ENCODE results near the gene SLC6A4. TPM values are rescaled to one million over a fixed set of nuclear protein-coding genes. Genes with fewer than 3 reads are reported as not detected.

SLC6A4 gene
- total and polyA plus RNA-seq, 7 experiments from 2014 or later = 0.05 to 0.10 (median 0.09) TPM; not detected in 4

GRCh38 chr17:30241051-30241450 is 5.6 kb upstream of the SLC6A4 start:
- Histone ChIP-seq H3K36me3 (ENCODE audit: control insufficient read depth in 2 of 3, insufficient read depth in 3 of 3, low read length in 3 of 3) (no peaks in the 10 kb centered on the region), H3K27me3 (ENCODE audit: control insufficient read depth in 2 of 2, insufficient read depth in 2 of 2, low read length in 2 of 2) (peaks cover 0 to 3% of the 10 kb centered on the region in 2 donors), H3K4me3 (ENCODE audit: low read length) (no peak overlapping the region), H3K27ac (ENCODE audit: low read depth, low read length) (no peak overlapping the region), H3K9me3 (ENCODE audit: control insufficient read depth in 2 of 3, low read length in 3 of 3) (no peaks in the 10 kb centered on the region), H3K4me1 (ENCODE audit: control insufficient read depth in 2 of 2, insufficient read depth in 2 of 2, low read length in 2 of 2) (peaks cover 0 to 2% of the 10 kb centered on the region in 2 donors)
- H3K4me3 Mint-ChIP-seq = no peak overlapping the region
- peaks cover 2 to 21% (median 9%) of the 10 kb centered on the region in 7 donors for H3K4me1 Mint-ChIP-seq
- intact Hi-C loops (cut with micrococcal nuclease) = no loop called here
- POLR2A ChIA-PET = no interaction called here
- CTCF ChIA-PET = no interaction called here
- DNase-seq (no peak), ATAC-seq (no peak)
- H3K27ac Mint-ChIP-seq = no peak overlapping the region
- peaks cover 30 to 50% (median 39%) of the 10 kb centered on the region in 5 donors for H3K27me3 Mint-ChIP-seq
- H3K36me3 Mint-ChIP-seq = peaks cover 0 to 5% (median 3%) of the 10 kb centered on the region in 5 donors
- peaks cover 0 to 1% (median 0%) of the 10 kb centered on the region in 11 donors for H3K9me3 Mint-ChIP-seq

- H3K4me3 Mint-ChIP-seq = no peak overlapping the region
- peaks cover 4 to 25% (median 12%) of the 10 kb centered on the region in 7 donors for H3K4me1 Mint-ChIP-seq
- H3K27me3 ChIP-seq (ENCODE audit: control insufficient read depth in 2 of 2, insufficient read depth in 2 of 2, low read length in 2 of 2) = peaks cover 0 to 3% of the 10 kb centered on the region in 2 donors
- H3K4me3 ChIP-seq (ENCODE audit: low read length) = no peak overlapping the region
- no peaks in the 10 kb centered on the region for H3K36me3 ChIP-seq (ENCODE audit: control insufficient read depth in 2 of 3, insufficient read depth in 3 of 3, low read length in 3 of 3)
- H3K4me1 ChIP-seq (ENCODE audit: control insufficient read depth in 2 of 2, insufficient read depth in 2 of 2, low read length in 2 of 2) = peaks cover 0 to 6% of the 10 kb centered on the region in 2 donors
- intact Hi-C loops (cut with micrococcal nuclease) = no loop called here
- H3K27me3 Mint-ChIP-seq = peaks cover 32 to 52% (median 43%) of the 10 kb centered on the region in 5 donors
- DNase-seq (no peak), ATAC-seq (no peak)
- POLR2A ChIA-PET = no interaction called here
- peaks cover 0 to 5% (median 3%) of the 10 kb centered on the region in 5 donors for H3K36me3 Mint-ChIP-seq
- no peak overlapping the region for H3K27ac Mint-ChIP-seq
- no peaks in the 10 kb centered on the region for H3K9me3 ChIP-seq (ENCODE audit: control insufficient read depth in 2 of 3, low read length in 3 of 3)
- H3K9me3 Mint-ChIP-seq = peaks cover 0 to 1% (median 0%) of the 10 kb centered on the region in 11 donors
- CTCF ChIA-PET = no interaction called here
- H3K27ac ChIP-seq (ENCODE audit: low read depth, low read length) = no peak overlapping the region
Observed at GRCh38 chr17:30240177-30240576, 4.7 kb upstream of the SLC6A4 start.

GRCh38 chr17:30239089-30239462 is 3.6 kb upstream of the SLC6A4 start:
- ChIA-PET POLR2A (no interaction called here), CTCF (interaction anchor here (0.6 kb wide), 1 partner anchor 307 kb away, joined by 3 read pairs; no protein-coding TSS in a partner anchor)
- Mint-ChIP-seq H3K27me3 (peaks cover 43 to 62% (median 54%) of the 10 kb centered on the region in 5 donors), H3K36me3 (peaks cover 0 to 5% (median 3%) of the 10 kb centered on the region in 5 donors), H3K27ac (no peak overlapping the region), H3K4me3 (peak overlapping the region in 1 of 10 donors; percentile 65), H3K9me3 (peaks cover 0 to 1% (median 0%) of the 10 kb centered on the region in 11 donors), H3K4me1 (peaks cover 6 to 31% (median 17%) of the 10 kb centered on the region in 7 donors)
- Histone ChIP-seq H3K27me3 (ENCODE audit: control insufficient read depth in 2 of 2, insufficient read depth in 2 of 2, low read length in 2 of 2) (peaks cover 0 to 7% of the 10 kb centered on the region in 2 donors), H3K27ac (ENCODE audit: low read depth, low read length) (no peak overlapping the region), H3K9me3 (ENCODE audit: control insufficient read depth in 2 of 3, low read length in 3 of 3) (no peaks in the 10 kb centered on the region), H3K4me3 (ENCODE audit: low read length) (no peak overlapping the region), H3K4me1 (ENCODE audit: control insufficient read depth in 2 of 2, insufficient read depth in 2 of 2, low read length in 2 of 2) (peaks cover 0 to 6% of the 10 kb centered on the region in 2 donors), H3K36me3 (ENCODE audit: control insufficient read depth in 2 of 3, insufficient read depth in 3 of 3, low read length in 3 of 3) (no peaks in the 10 kb centered on the region)
- intact Hi-C loops (cut with micrococcal nuclease) = no loop called here
- no peak for DNase-seq
- ATAC-seq = no peak

- POLR2A ChIA-PET = no interaction called here
- Histone ChIP-seq H3K4me1 (ENCODE audit: control insufficient read depth in 2 of 2, insufficient read depth in 2 of 2, low read length in 2 of 2) (peaks cover 0 to 6% of the 10 kb centered on the region in 2 donors), H3K9me3 (ENCODE audit: control insufficient read depth in 2 of 3, low read length in 3 of 3) (no peaks in the 10 kb centered on the region), H3K36me3 (ENCODE audit: control insufficient read depth in 2 of 3, insufficient read depth in 3 of 3, low read length in 3 of 3) (no peaks in the 10 kb centered on the region), H3K4me3 (ENCODE audit: low read length) (no peak overlapping the region), H3K27ac (ENCODE audit: low read depth, low read length) (no peak overlapping the region), H3K27me3 (ENCODE audit: control insufficient read depth in 2 of 2, insufficient read depth in 2 of 2, low read length in 2 of 2) (peaks cover 0 to 7% of the 10 kb centered on the region in 2 donors)
- Mint-ChIP-seq H3K9me3 (peaks cover 0 to 1% (median 0%) of the 10 kb centered on the region in 11 donors), H3K27me3 (peaks cover 48 to 68% (median 59%) of the 10 kb centered on the region in 5 donors), H3K36me3 (peaks cover 0 to 3% (median 1%) of the 10 kb centered on the region in 5 donors), H3K27ac (peak overlapping the region in 1 of 9 donors; percentile 32), H3K4me3 (peak overlapping the region in 5 of 10 donors; percentile 13 to 65 (median 33)), H3K4me1 (peaks cover 6 to 31% (median 17%) of the 10 kb centered on the region in 7 donors)
- ATAC-seq (no peak), DNase-seq (no peak)
- CTCF ChIA-PET = interaction anchor here (0.6 kb wide), 1 partner anchor 307 kb away, joined by 3 read pairs; no protein-coding TSS in a partner anchor
- intact Hi-C loops (cut with micrococcal nuclease) = no loop called here
Observed at GRCh38 chr17:30238387-30239088, 3.0 kb upstream of the SLC6A4 start.

GRCh38 chr17:30238003-30238344 is 2.5 kb upstream of the SLC6A4 start:
- ChIA-PET CTCF (no interaction called here), POLR2A (no interaction called here)
- Mint-ChIP-seq H3K36me3 (peaks cover 0 to 3% (median 0%) of the 10 kb centered on the region in 5 donors), H3K4me1 (peaks cover 6 to 31% (median 17%) of the 10 kb centered on the region in 7 donors), H3K4me3 (peak overlapping the region in 4 of 10 donors; percentile 29 to 65 (median 42)), H3K27ac (peak overlapping the region in 1 of 9 donors; percentile 32), H3K9me3 (peaks cover 0 to 1% (median 0%) of the 10 kb centered on the region in 11 donors), H3K27me3 (peaks cover 52 to 72% (median 64%) of the 10 kb centered on the region in 5 donors)
- Histone ChIP-seq H3K27me3 (ENCODE audit: control insufficient read depth in 2 of 2, insufficient read depth in 2 of 2, low read length in 2 of 2) (peaks cover 0 to 7% of the 10 kb centered on the region in 2 donors), H3K9me3 (ENCODE audit: control insufficient read depth in 2 of 3, low read length in 3 of 3) (no peaks in the 10 kb centered on the region), H3K4me1 (ENCODE audit: control insufficient read depth in 2 of 2, insufficient read depth in 2 of 2, low read length in 2 of 2) (peaks cover 0 to 6% of the 10 kb centered on the region in 2 donors), H3K27ac (ENCODE audit: low read depth, low read length) (no peak overlapping the region), H3K36me3 (ENCODE audit: control insufficient read depth in 2 of 3, insufficient read depth in 3 of 3, low read length in 3 of 3) (no peaks in the 10 kb centered on the region), H3K4me3 (ENCODE audit: low read length) (no peak overlapping the region)
- ATAC-seq (no peak), DNase-seq (no peak)
- intact Hi-C loops (cut with micrococcal nuclease) = no loop called here

GRCh38 chr17:30237296-30238002 is 2.0 kb upstream of the SLC6A4 start:
- Mint-ChIP-seq H3K36me3 (peaks cover 0 to 3% (median 0%) of the 10 kb centered on the region in 5 donors), H3K27ac (no peak overlapping the region), H3K4me1 (peaks cover 6 to 31% (median 17%) of the 10 kb centered on the region in 7 donors), H3K27me3 (peaks cover 57 to 78% (median 69%) of the 10 kb centered on the region in 5 donors), H3K9me3 (peaks cover 0 to 1% (median 0%) of the 10 kb centered on the region in 11 donors), H3K4me3 (peak overlapping the region in 5 of 10 donors; percentile 5 to 65 (median 29))
- H3K27ac ChIP-seq (ENCODE audit: low read depth, low read length) = no peak overlapping the region
- intact Hi-C loops (cut with micrococcal nuclease) = no loop called here
- ChIA-PET CTCF (no interaction called here), POLR2A (no interaction called here)
- peaks cover 0 to 7% of the 10 kb centered on the region in 2 donors for H3K27me3 ChIP-seq (ENCODE audit: control insufficient read depth in 2 of 2, insufficient read depth in 2 of 2, low read length in 2 of 2)
- no peaks in the 10 kb centered on the region for H3K36me3 ChIP-seq (ENCODE audit: control insufficient read depth in 2 of 3, insufficient read depth in 3 of 3, low read length in 3 of 3)
- ATAC-seq = no peak
- H3K4me1 ChIP-seq (ENCODE audit: control insufficient read depth in 2 of 2, insufficient read depth in 2 of 2, low read length in 2 of 2) = peaks cover 0 to 6% of the 10 kb centered on the region in 2 donors
- no peak for DNase-seq
- H3K9me3 ChIP-seq (ENCODE audit: control insufficient read depth in 2 of 3, low read length in 3 of 3) = no peaks in the 10 kb centered on the region
- H3K4me3 ChIP-seq (ENCODE audit: low read length) = no peak overlapping the region

Measured in naive thymus-derived CD4-positive, alpha-beta T cell (primary cell).